GM19193 (cell line): Measurements from ENCODE around the gene CREBL2.

Experiments
- POLR2A ChIP-seq: IDR thresholded peaks from 4 replicates; pipeline ENCODE4 v1.6.1; 2011; ENCODE audit not compliant: insufficient read depth, insufficient read length; ENCODE audit errors: extremely low read depth

CREBL2 gene

DNA sequence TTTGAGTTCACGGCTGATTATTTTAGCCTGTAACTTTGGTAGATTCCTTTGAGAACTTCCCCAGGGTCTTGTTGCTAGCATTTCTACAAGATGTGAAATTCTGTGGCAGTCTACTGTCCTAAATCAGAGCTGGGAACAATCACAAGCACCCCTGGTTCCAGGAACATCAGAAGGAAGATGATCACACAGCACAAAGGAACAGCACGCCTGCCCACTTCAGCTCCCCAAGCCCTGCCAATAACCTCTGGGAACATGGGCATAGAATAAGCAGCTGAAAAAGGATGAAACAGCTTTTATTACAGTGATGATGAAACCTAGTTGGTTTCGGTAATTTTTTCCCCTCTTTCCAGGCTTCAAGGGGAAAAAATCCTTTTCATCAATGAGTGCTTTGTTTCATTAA lies 72.0 kb downstream of the CREBL2 start:
- TF ChIP-seq POLR2A, result no peak

DNA sequence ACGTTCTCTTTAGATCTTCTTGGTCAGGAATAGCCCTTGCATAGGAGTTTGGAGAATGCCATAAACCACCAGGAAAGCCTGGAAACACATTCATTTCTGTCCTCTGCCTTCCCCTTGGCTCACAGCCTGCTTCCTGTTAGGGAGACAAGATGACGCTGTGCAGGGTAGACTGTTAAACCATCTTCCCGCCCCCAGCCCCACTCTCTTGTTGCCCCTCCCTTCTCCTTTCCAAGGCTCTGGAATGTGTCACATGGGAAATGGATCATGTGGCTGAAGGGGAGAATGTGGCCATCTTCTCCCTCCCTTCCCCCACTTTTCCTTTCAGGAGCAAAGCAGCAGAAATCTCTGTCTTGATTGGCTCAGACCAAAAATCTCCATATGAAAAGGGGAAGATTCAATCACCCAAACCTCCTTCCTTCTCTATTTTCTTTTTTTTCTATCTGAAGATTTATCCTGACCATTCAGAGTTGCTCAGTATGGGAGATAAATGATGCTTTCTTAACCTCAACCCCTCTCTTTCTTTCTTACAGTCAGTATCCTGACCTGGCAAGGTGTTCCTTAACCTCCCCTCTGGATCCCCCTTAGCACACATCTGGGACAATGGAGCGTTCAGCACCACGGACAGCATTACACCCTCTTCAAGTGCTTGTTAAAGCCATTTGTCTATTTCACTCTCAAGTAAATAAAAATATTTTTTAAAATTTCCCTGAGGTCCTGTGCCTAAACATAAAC lies 72.9 kb downstream of the CREBL2 start:
- TF ChIP-seq POLR2A, result no peak

- TF ChIP-seq POLR2A, result no peak
These were observed 73.6 kb downstream of the CREBL2 start for GRCh38 chr12:12685305-12685704.

GRCh38 chr12:12686472-12686871 lies 74.8 kb downstream of the CREBL2 start:
- TF ChIP-seq POLR2A, result no peak

GRCh38 chr12:12686925-12687324 lies 75.2 kb downstream of the CREBL2 start:
- TF ChIP-seq POLR2A, result no peak

- TF ChIP-seq POLR2A, result no peak
These were observed 78.1 kb downstream of the CREBL2 start for GRCh38 chr12:12689647-12690300.

GRCh38 chr12:12691549-12691948 lies 79.9 kb downstream of the CREBL2 start:
- TF ChIP-seq POLR2A, result no peak

DNA sequence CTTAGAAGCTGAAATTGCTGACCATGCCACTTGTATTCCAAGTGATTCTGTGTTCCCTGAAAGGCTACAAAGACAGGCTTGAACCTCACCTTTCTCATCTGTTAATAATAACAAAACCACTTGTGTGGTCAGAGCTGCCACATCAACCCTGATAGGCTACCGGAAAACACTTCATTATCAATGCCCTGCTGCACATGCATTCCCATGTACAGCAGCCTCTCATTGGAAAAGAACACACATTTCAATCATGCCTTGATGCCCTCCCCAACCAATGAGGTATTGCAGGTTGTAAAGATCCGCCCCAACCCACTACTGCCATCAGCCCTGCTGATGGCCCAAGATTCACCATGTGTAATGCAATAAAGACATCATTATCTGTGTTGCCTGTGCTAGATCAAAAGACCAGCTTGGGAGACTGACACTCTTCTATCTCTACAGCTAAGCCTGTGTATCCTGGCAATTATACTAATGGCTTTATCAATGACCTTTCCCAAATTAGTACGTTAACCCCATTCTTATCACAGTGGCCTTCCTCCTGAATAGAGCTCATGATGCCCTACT lies 81.5 kb downstream of the CREBL2 start:
- TF ChIP-seq POLR2A, result no peak
